Esophagus muscularis mucosa (tissue), 3 donors: ENCODE results near the gene RCAN1.

ENCODE experiments used
- POLR2A ChIP-seq: fragments of 450-650 bp; IDR thresholded peaks from one replicate; pipeline ENCODE4 v1.6.1; 2017; ENCODE audit warnings: antibody characterized with exemption, moderate library complexity, mild to moderate bottlenecking, low read depth
- POLR2AphosphoS5 ChIP-seq, 2 donors: sonication (generic); formaldehyde crosslinking; IDR thresholded peaks; one replicate each; pipeline ENCODE4 v1.6.1; 2017; ENCODE audit warnings: antibody characterized with exemption in 2 of 2
- TF ChIP-seq, protein P1 (sequence below), 3 experiments: fragments of 200-600 bp in 2 of 3; fragments of 450-650 bp in 1 of 3; sonication (generic) in 2 of 3; IDR thresholded peaks; one replicate each; pipeline ENCODE4 v1.5.1; 2017 to 2019; ENCODE audit warnings: antibody characterized with exemption in 3 of 3, mild to moderate bottlenecking in 2 of 3, moderate library complexity in 1 of 3

DNA sequence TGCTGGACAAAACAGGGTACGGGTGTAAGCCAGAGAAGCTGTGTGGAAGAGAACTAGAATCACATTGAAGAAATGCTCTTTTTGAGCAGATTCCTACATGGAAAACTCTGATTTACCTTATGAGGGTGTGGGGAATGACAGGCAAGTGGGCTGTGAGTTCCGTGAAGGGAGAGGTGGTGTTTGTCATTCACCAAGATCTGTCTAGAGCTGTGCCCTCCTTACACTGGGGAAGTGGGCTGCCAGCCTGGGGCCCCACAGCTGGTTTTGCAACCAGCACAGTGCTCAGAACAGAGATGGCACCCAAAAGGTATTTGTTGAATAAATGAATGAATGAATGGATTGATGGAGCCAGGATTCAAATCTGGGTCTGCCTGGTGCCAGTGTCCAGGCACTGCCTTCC is 10.4 kb downstream of the RCAN1 start:
- TF ChIP-seq, protein P1, sequence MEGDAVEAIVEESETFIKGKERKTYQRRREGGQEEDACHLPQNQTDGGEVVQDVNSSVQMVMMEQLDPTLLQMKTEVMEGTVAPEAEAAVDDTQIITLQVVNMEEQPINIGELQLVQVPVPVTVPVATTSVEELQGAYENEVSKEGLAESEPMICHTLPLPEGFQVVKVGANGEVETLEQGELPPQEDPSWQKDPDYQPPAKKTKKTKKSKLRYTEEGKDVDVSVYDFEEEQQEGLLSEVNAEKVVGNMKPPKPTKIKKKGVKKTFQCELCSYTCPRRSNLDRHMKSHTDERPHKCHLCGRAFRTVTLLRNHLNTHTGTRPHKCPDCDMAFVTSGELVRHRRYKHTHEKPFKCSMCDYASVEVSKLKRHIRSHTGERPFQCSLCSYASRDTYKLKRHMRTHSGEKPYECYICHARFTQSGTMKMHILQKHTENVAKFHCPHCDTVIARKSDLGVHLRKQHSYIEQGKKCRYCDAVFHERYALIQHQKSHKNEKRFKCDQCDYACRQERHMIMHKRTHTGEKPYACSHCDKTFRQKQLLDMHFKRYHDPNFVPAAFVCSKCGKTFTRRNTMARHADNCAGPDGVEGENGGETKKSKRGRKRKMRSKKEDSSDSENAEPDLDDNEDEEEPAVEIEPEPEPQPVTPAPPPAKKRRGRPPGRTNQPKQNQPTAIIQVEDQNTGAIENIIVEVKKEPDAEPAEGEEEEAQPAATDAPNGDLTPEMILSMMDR (IDR thresholded peaks at IDR 0.05), result no peak
- TF ChIP-seq POLR2A (no peak), POLR2AphosphoS5 (IDR thresholded peaks at IDR 0.05) (no peak)
